Hepatic stellate cell (primary cell): Measurements from ENCODE around the gene MSANTD2.
A peak's percentile ranks its signal among the peaks of the same experiment; 100 is the strongest.

Experiments
- DNase-seq: peaks from one replicate; pipeline ENCODE4 v3.0.0; 2011; ENCODE audit warnings: low spot score

Gene MSANTD2

DNA sequence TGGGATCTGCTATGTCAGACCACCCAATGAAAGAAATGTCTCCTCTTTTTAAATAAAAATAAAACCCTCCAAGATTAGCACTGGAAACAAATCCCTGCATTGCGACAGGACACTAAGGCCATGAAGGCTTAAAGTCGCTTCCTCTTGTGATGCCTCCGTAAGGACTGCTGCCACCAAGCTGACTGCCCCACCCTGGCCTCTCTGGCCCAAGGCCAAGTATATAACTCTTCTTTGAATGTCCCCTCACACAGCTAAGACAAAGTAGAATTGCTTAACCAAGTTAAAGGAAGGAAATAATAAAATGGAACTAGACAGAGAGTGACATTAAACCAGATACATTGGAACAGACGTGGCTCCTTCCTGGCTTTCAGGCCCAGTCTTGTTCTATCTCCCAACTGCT, 68.0 kb downstream of the MSANTD2 start:
- DNase-seq: no peak

DNA sequence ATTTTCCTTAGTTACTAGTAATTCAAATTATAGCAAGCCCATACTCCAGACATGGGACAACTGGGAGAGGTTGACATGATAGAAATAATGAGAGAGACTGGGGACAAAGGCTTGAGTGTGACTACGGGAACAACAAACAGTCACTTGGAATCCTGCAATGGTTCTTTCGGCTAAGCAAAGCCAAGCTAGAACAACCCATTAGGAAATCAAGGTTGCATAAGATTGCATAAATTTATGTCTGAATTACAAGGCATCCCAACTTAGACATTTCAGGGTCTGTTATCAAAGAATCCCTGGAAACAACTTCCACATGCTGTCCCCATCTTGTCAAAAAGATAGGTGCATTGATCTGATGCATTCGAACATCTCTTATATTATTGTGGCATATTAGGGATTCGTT, 70.6 kb downstream of the MSANTD2 start:
- DNase-seq: no peak

DNA sequence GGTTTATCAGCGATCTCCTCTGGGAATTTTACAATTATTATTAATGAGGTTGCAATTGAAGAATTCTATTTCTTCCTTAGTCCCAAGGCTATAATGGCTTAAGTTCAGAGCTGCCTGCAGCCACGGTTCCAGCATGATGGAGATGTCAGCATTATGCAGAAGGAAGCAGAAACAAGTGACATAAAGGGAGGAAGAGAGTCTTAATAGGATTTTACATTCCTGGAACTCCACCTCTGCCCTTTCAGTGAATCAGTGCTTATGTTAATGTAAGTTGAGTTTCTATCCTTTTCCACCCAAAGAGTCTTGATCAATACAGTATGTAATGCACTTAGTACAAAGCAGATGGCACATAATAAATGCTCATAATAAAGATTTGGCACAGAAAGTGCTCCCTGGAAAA, 72.1 kb downstream of the MSANTD2 start:
- no peak for DNase-seq

DNA sequence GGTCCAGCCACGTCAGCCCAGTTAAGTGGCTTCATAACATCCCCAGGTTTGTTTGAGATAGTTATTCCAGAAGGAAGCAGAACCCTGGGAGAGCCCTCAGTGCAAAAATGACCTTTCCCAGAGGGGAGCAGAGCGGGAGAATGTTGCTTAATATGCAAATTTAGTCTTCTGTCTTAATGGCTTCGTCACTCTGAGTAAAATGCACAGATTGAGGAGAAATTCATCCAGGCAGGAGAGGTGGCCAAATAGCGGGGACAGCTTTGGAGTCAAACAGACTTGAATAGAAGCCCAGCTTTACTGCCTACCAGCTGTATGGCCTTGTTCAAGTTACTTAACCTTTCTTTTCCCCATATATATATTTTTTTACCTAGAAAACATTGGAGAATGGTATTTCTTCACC, 72.7 kb downstream of the MSANTD2 start:
- DNase-seq: no peak

DNA sequence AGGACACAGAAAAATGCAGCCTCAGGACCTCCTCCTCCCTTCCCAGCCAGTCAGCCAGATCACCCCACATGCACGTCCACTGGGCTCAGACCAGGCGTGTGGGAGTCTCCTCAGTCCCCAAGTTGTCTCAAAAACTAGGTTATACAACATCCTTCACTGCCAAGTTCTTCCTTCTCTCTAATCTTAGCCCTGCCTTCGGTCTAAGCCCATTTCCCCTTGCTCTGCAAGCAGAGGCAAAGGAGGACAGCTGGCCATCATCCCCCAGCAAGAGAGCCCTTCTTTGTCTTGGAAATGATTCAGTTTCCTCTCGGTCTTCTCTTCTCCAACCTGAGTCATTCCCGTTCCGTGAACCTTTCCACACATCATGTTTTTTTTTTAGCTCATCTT, 74.5 kb downstream of the MSANTD2 start:
- DNase-seq: peak; percentile 64

DNA sequence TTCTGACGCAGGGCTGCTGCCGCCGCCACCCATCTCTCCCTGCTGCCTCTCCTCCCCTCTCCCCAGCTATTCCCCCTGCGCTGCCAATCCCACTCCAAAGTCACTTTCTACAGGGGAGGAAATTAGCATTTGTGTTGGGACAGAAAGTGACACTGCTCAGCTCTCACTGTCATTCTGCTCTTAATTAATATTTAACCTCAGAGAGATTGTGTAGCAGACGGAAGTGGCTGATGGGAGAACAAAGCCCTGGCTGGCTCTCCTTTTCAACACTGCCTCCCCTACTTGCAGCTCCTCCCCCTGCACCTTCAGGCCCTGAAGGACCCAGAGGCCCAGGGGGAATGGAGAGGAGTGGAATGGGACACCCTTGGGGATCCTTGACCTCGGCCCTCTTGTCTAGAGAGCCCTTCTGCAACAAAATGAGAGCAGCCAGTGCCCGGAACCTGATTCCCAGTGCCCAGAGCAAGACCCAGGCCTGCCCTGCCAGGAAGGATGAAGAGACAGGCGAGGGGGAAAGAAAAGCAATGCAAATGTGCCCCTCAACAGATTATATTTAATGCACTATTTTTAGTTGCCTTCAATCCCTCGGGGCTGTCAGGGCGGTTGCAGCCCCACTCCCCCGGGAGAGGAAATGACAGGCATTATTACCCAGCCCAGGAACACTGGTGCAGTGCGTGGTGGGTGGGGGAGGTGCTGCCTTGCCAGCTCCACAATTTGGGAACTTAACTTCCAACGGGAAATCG, 75.1 kb downstream of the MSANTD2 start:
- DNase-seq: no peak

DNA sequence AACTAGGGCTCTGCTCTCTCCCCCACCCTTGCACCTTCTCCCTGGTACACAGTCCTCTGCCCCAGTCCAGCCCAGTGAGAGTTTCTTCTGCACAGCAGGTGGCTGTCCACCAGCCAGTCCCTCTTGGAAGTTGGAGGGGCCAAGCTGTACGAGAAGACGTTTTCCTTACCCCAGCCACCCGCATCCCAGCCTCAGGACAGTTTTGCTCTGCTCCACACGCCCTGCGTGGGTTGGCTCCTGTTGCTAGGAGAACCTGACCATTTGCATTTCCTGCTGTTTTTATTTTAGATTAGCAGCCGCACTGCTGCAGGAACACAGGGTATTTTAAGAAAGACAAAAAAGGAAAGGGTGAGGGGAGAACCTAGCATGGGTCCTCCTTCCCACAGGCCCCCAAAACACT, 78.0 kb downstream of the MSANTD2 start:
- DNase-seq: no peak

DNA sequence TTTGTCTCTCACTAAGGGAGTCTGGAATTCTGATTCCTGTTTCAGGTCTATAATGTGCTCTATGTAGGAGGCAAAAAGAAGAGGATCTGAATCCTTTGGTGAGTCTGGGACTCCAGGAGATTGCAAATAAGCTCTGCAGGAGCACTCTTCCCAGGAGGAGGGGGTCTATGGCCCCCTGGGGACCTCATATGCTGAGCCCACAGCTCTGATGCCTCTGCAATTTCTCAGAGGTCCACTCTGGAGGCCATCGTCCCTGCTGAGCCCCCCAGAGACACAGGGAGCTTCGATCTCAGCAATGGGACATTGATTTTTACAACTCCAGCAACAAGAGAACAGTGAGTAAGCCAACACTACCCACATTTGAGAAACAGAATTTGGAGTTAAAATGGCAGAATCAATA, 80.7 kb downstream of the MSANTD2 start:
- no peak for DNase-seq

DNA sequence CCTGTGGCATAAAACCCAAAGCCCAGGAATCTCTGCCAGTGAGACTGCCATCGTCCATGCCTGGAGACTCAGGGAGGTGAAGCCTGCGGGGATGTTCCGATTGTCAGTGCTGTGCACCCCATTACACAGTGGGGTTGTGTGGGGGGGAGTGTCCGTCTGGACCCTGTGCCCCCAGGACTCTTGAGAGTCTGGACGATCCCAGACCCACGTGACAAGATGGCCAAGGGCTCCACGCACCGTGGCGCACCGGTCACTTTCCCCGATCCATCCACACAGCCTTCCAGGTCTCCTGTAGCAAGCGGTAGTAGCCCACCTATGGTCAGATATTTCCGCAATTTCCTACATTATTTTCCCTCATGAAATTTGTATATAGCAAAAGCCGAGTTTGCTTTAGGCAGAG, 81.4 kb downstream of the MSANTD2 start:
- DNase-seq: no peak

DNA sequence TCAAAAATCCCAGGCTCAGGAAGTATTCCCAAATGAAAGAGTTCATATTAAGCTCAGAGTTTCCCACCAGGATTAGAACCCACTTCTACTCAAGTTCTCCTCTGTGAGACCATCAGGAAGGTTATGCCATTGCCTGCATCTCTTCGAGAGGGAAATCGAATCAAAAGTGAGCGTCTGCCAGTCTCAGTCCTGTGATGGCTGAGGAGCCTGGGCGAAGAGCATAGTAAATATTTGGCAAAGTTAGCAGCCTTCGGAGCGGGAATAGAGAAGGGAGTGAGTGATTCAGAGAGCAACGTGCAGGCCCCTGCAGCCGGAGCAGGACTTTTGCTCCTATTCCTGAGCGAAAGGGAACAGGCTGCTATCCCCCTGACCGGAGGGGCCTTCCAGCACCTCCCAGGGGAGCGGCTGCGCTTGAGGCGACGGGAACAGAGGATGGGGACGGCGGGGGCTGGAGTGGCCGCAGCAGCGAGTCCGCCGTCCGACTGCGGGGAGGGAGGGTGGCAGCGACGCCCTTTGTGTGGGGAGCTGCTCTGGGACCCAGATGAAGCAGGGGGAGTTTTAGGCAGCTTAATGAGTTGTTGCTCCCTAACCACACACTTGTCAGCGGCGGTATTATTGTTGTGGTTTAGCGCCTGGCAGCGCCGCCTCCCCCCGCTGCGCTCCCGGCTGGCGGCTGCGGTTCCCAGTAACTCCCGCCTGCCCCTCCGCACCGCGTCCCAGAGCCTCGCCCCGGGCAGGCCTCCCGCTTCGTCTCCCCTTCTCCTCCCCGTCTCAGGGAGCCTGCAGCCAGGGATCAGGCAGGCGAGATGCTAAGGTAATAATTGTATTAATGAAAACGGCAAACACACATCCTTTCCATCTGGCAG, 82.2 kb downstream of the MSANTD2 start:
- DNase-seq: peak; percentile 53

DNA sequence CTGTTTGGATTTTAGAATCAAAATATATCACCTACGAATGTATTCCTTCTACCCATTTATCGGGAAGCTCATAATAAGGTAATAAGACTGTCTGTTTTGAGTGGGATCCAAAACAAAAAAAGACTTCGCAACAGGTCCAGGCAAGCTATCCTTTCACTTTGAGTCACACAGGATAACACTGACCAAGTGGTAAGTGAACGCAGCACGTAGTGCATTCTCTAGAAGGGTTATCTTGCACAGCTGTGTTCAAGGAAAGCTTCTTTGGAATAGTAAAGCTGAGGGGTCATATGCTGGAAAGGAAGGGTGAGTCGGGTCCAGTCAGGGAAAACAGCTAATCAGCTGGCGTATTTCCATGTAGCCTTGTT, 82.8 kb downstream of the MSANTD2 start:
- DNase-seq: peak; percentile 51

DNA sequence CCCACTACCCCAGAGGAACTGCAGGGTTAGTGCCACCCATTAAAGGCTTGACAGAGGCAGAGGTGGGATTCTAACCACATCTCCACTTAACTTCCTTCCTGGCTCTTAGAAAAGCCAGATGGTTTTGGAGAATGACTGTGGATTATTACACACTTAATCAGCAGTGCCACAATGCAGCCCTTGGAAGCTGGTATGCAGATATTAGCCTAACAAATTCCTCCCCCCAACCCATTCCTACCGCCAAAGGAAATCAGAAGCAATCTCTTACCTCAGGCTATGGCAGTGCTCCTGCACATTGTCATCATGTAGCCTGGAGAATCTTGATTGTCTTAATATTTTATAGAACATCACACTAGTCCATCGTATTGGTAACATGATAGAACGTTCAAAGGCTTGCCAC, 83.6 kb downstream of the MSANTD2 start:
- no peak for DNase-seq
